Forelimb muscle (tissue), 1 donor: Measurements from ENCODE around the gene IHH. TPM values are rescaled to one million over a fixed set of nuclear protein-coding genes. Genes with fewer than 3 reads are reported as not detected.

Experiments
- DNase-seq: peaks from one replicate; pipeline ENCODE4 v3.0.0-alpha.2; 2013; ENCODE audit warnings: low read depth
- polyA plus RNA-seq: library from polyadenylated mRNA; unstranded; fragments of 120-200 nt; gene quantifications from one replicate; pipeline ENCODE4 v1.2.1, GENCODE V29; 2013; ENCODE audit not compliant: insufficient read length

The IHH gene
- polyA plus RNA-seq, 1 donor, result not detected

DNA sequence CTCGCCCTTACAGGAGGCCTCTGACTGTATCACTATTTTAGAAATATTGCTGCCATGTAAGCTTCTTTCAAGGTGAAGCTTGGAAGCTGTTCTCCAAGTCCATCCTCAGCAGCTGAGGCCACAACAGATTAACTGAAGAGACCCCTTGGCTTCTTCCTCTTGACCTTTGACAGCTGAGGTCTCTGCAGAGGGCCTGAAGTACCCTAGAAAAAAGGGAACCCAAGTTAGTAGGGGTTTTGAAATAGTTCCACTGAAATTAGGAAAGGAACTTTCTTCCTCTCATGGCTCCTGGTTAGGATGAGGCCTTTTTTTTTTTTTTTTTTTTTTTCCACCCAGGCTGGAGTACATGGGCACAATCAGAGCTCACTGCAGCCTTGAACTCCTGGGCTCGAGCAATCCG is 15.5 kb upstream of the IHH start:
- DNase-seq, result no peak

DNA sequence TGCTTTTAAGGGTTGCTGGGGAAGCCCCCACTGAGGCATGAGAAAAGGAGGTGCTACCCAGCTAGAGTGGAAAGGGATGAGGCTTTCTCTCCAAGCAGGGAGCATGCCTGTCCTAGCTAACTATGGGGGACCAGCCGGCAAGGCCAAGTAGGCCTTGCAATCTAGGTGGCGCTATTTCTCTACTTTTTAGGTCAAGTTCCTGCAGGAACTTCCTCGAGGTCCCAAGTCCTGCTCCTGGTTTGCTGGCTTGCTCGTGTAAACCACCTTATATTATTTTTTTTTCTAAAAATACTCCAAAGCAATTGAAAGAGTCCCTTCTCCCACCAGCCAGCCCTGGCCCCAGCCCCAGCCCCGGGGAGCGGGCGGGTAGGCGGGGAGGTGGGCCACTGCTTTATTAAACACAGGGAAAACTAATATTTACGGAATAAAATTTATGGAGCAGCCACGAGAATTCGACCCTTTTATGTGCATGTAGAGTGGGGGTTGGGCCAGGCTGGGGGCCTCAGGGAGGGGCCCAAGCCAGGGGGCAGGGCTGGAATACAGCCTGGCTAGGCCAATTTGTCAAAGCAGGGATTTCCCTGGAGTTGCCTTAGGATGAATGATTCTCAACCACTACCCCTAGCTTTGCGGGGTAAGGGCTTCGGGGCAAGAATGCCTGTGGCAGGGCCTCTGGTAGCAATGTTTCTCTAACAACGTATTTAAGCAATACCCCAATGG is 12.8 kb upstream of the IHH start:
- no peak for DNase-seq

GRCh38 chr2:219072741-219073250 is 12.1 kb upstream of the IHH start:
- DNase-seq, result no peak

DNA sequence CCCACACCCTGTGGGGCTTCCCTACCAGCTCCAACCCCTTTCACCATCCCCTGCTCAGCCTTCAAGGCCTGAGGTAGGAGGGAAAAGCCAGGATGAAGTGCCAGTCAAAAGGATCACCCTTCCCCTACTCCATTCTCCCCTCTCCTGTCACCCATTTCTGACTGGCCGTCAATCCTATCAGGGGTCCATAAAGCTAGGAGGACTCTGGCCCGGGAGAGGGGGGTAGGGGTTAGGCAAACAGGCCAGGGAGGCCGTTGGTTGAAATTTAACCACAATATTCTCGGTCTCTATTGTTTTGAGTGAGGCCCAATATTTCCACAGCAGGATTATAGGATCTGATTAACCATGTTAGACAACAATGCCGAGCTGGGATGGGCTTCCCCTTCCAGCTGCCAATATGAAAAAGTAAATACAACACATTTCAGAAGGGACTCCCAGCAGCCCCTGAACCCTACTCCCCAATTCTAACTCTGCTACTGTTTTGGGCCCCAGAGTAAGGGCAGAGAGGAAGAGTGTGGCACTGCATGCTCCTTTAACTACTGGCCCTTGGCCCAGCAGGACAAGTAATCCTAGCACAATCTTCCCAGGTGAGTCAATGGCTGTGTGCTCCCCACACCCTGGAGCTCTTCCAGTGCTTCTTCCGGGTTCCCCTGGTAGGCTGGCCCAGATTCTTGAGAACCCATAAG is 10.6 kb upstream of the IHH start:
- DNase-seq, result no peak

DNA sequence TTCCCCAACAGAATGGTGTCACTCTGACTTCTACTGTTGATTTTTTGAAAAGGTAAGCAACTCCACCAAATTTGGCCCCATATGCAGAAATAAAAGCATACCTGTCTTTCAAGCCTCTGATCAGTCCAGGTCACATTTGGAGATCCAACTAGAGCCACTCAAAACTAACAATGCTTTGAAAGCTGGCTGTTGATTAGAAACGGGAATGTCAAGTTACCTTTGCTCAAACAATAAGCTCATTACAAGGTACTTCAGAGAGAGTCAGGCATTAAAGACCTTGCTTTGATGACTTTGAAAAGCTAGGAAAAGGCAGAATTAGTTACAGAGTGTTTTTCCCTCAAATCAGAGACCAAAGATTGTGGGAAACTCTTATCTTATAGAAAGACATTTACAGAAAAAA is 4.8 kb upstream of the IHH start:
- DNase-seq, result no peak

- no peak for DNase-seq
Measured at GRCh38 chr2:219062081-219062480, 1.4 kb upstream of the IHH start.

DNA sequence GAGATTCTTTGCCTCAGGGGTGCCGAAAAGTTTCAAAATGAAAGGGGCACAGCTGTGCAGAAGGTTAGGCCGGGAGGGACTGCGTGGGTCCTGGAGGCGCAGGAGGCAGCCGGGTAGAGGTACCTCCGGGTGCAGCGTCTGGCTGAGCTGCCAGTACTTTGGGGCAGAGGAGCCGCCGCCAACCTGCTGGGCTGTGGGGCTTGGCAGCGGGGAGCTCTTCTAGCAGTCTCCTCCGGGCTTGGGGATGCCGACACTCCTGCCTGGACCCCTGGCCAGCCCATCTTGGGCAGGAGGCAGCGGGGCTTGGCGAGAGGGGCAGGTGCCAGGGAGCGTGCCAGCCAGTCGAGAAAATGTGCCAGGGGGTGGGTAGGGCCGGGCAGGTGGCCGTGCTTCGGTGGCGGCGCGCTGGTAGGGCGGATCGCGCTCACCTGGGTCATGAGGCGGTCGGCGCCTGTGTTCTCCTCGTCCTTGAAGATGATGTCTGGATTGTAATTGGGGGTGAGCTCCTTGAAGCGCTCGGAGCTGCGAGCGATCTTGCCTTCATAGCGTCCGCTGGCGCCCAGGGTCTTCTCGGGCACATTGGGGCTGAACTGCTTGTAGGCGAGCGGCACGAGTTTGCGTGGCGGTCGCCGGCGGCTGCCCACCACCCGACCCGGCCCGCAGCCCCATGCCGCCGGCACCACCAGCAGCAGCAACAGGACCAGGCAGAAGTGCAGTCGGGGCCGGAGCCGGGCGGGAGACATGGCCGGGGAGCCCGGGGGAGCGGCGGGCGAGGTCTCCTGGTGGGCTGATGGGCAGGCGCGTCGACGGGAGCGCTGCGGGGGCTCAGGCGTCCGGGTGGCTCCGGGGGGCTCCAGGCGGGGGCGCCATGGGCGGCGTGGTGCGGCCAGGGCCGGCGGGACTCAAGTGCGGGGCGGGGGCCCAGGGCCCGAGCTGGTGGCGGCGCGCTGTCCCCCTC is 717 bp downstream of the IHH start:
- DNase-seq, result no peak

DNA sequence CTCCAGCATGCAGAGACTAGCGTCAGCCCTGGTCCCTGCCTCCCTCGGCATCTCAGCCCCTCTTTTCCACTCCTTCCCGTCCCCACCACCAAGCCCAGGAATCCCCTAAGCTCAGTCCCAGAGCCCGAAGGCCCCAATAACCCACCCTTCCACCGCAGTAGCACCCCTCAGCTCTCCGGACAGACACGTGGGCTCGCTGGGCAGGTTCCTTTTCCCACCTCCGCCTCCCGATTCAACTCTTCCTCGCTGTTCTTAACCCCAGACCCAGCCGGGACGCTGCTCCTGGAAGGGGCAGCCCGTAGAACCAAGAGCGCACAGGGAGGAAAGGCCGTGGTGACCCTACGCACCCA is 1.4 kb downstream of the IHH start:
- no peak for DNase-seq

DNA sequence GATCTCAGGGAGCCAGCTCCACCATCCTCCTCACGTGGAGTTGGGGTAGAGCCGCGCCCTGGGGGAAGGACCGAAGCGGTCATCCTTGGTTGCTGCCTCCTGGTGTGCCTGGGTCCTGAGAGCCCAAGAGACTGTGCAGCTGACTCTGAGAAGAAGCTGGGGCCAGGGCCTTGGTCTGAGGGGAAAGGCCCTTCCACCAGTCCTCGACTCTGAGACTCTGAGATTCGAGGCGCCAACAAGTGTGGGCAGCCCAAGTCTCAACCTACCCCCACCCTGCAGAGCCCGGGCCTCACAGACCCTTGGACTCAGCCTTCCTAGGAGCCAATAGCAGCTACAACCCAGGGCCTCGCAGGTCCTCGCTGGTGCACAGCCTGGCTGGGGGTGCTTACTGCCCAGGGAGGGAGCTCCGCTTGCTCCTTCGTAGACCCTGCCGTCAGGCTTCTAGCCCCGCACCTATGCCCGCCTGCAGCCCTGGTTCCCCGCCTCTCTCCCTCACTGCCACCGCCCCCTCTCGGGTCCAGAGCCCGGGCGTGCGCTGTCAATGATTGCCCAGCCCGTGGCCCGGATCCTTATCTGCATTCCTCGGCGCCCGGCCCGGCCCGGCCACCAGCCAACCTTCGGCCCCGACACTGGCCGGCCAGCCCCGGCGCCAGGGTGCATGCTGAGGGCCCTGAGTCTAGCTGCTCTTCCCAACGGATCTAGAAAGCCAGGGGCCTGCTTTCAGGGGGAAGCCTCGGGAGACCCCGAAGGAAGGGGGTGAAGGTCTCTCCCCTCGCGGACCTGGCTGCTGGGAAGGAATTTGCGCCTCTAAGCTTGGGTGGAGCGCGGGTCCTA is 2.0 kb downstream of the IHH start:
- DNase-seq, result no peak

DNA sequence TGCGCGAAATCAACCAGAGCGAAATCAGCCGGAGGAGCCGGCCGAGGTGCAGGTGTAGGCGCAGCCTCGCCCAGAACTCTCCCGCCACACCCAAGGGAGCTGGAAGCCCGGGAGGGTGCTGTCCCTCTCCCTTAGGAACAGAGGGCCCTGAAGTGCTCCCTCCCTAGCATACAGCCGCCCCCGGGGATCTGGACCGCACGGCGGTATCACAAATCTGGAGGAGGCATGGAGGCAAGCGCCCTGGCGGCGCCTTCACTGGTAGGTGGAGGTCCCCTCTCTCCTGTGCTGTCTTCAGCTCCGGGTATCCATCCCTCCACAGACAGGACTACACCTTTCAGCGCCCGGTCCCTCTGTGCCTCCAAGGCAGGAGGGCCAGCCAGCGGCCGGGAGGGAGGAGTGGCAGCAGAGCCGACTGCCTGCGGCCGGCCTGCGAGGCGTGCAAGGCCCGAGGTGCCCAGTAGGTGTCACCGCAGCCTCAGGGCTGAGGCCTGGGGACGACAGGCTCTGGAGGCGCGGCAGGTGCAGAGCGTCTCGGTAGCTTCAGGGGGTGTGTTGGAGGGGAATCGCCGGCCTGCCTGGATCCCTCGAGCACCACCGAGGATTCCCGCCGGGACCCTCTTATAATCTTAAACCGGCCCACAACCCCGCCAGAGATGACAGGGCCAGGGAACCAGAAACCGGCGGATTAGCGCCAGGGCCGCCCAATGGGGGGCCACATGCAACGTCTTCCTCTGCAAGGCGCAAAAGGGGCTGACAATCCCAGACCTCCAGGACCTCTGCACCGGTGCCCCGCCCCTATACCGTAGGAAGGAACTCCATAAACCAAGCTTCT is 2.8 kb downstream of the IHH start:
- DNase-seq, result no peak

DNA sequence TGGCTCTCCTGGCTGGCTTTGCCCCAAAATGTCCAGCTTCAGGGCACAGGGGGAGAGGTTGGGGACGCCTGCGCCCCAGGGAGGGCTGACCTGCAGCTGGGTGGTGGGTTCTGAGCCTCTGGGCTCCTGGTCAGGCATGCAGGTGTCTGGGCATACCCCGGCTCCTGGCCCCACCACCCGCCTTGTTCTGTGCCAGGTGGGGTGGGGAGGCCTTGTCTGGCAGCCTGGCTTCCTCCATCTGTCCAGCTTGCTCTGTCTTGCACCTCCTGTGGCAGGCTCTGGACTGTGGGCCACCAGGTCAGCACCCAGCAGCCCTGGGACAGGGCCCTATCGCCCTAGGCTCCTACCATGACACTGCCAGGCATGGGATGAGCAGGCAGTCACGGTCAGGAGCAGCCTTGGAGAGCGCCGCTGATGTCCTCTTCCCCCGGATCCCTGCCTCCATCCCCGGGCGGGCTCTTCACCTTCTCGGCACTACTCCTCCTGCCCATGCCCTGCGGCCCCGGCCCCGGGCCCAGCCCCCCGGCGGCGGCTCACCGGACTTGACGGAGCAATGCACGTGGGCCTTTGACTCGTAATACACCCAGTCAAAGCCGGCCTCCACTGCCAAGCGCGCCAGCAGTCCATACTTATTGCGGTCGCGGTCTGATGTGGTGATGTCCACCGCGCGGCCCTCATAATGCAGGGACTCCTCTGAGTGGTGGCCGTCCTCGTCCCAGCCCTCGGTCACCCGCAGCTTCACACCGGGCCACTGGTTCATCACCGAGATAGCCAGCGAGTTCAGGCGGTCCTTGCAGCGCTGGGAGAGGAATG is 3.6 kb downstream of the IHH start:
- DNase-seq, result no peak

DNA sequence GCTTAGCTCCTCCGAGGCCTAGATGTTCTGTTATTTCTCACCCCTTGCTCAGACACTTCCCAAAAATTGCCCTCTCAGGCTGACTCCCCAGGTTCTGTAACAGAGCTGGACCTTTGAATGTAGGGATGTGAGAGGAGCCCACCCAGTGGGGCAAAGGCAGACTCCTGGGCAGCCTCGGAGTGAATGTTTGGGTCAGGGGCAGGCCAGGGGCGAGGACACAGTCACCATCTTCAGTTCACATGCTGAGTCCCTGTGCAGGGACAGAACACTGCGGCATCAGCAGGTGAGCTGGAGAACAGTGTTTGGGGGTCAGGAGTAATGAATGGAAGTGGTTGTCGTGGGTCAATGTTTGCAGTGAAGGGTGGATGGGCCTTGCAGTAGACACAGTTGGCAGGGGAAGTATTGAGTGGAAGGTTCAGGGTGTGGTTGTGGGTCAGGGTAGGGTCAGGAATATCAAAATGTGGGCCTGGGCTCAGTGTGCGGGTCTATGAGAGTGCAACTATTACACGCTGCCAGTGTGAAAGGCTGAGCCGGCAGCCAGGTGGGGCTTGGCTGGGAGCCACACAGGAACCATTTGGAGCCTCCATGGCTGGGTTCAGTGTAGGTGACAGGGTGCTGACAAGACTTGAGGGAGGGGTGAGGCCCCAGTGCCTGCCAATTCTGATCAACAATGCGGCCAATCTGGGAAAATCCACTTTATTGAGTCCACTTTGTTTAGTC is 4.4 kb downstream of the IHH start:
- no peak for DNase-seq

DNA sequence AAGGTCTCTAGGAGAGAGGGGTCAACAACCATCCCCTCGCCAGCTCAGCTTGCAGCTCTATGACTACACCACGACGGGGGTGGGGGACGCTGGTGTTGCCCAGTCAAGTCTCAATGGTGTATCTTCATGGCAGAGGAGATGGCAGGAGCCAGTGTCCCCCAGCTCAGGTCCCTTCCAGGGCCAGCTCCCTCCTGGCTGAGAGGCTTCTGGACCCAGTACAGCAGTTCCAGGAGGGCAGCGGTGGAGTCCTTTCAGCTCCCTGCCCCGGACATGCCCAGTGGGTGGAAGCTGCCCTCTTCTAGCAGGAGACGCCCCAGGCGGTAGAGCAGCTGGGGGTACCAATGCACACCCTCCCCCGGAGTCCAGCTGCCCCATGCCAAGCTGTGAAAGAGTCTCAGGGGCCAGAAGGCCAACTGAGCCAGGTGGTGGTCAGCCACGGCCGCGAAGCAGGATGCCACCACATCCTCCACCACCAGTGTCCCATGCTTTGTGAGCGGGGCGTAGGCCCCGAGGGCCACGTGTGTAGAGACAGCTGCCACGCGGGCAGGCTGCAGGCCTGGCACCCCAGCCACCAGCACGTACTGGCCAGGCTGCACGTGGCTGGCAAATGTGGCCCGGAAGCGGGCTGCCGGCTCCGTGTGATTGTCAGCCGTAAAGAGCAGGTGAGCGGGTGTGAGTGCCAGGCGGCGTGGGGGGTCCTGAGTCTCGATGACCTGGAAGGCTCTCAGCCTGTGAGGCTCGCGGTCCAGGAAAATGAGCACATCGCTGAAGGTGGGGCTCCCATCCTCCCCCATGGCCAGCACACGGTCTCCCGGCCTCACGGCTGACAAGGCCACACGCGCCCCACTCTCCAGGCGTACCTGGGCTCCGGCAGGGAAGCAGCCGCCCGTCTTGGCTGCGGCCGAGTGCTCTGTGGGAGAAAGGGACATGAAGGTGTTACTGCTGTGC is 5.5 kb downstream of the IHH start:
- no peak for DNase-seq

DNA sequence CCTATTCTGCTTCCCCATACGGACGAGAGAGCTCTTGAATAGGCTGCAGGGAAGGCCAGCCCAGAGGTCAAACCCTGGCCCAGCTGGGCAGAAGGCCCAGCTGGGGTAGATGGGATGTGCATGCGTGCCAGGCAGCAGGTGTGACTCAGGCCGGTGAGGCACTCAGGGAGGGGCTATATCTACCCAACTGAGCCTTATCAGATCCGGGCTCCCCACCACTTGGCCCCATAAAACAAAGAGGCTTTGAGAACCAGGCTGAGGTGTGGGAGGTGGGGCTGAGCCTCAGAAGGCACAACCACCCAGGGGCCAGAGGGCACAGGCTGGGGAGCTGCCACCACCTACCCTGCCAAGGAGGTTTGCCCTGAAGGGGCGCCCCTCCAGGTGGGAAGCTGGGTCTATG is 11.4 kb downstream of the IHH start:
- no peak for DNase-seq

DNA sequence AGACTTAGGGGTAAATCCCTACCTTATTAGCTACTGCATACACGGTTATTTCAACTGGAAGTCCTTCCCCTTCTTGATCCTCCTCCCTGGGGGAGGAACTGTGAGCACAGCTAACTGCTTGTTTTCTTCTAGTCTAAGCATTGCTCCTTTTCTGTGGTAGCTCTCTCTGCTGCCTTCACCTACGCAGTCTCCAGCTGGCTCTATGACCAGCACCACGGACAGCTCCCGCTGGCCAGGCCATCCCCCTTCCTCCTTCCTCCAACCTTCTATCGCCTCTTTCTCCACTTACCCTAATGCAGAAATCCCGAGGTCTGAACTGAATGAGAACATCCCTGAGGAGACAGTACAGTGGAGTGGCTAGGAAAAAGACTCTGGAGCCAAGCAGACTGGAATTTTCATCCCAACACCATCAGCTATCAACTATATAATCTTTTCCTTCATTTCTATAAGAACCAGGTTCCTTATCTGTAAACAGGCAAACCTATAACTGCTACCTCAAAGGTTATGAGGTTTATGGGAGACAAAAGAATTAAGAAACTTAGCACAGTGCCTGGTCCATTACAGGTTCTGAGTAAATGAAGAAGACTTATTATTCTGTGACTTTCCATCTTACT is 14.7 kb downstream of the IHH start:
- DNase-seq, result peak; percentile 11

- DNase-seq, result no peak
Measured at GRCh38 chr2:219042750-219043149, 18.0 kb downstream of the IHH start.

- DNase-seq, result no peak
Measured at GRCh38 chr2:219042157-219042556, 18.6 kb downstream of the IHH start.
